A549 (cell line): ENCODE measurements around the gene SCN1A. TPM values are rescaled to one million over a fixed set of nuclear protein-coding genes. Genes with fewer than 3 reads are reported as not detected.

ENCODE experiments used
- ATAC-seq, 2 experiments: fragments of 200-7000 bp in 1 of 2; fragments of >200 bp in 1 of 2; cut with Nextera tagmentation in 1 of 2; cut with Tn5 transposase in 1 of 2; 3 replicates each; pipeline versions ENCODE4 v1.8.0 to v1.9.1; 2018 to 2020; ENCODE audit warnings: mild to moderate bottlenecking in 1 of 2, moderate library complexity in 1 of 2
- CTCF ChIA-PET: fragments of 300-600 bp; sonication (Branson Sonifier 250); formaldehyde crosslinking; extraction: SDS; loops from one replicate; lab custom pipeline; 2021; ENCODE audit warnings: antibody characterized with exemption, inconsistent platforms; lab: Yijun Ruan, JAX
- POLR2A ChIA-PET: fragments of 350-600 bp; formaldehyde crosslinking; extraction: SDS; loops from one replicate; lab custom pipeline; 2021; ENCODE audit warnings: antibody characterized with exemption, inconsistent platforms; lab: Yijun Ruan, JAX
- DNase-seq, 2 experiments: peaks; one replicate each; pipeline versions ENCODE4 v3.0.0 to v3.0.0-alpha.2; 2011 to 2016; ENCODE audit warnings: low read depth in 1 of 2, low spot score in 1 of 2
- FAIRE-seq: peaks from 2 replicates; lab custom pipeline; 2011; peaks lifted over from hg19 to GRCh38; lab: Jason Lieb, UNC
- H3K27ac ChIP-seq, 2 experiments: fragments of >200 bp; sonication (Bioruptor Twin); formaldehyde crosslinking; 3 replicates each; pipeline ENCODE4 v1.5.1; 2016 to 2017
- H3K4me1 ChIP-seq: fragments of >200 bp; sonication (Bioruptor Twin); formaldehyde crosslinking; 3 replicates; pipeline ENCODE4 v1.6.1; 2016
- H3K4me2 ChIP-seq: fragments of >200 bp; sonication (Bioruptor Twin); formaldehyde crosslinking; 3 replicates; pipeline ENCODE4 v1.6.1; 2016
- H3K4me3 ChIP-seq: fragments of >200 bp; sonication (Bioruptor Twin); formaldehyde crosslinking; 3 replicates; pipeline ENCODE4 v1.5.1; 2016
- H3K9me3 ChIP-seq: fragments of >200 bp; sonication (Bioruptor Twin); formaldehyde crosslinking; 3 replicates; pipeline ENCODE4 v1.6.1; 2016
- CBX8 ChIP-seq: fragments of 200-600 bp; sonication (generic); IDR thresholded peaks from 2 replicates; pipeline ENCODE4 v1.6.1; 2016
- CHD4 ChIP-seq: fragments of 200-600 bp; sonication (generic); IDR thresholded peaks from 2 replicates; pipeline ENCODE4 v1.6.1; 2016; ENCODE audit warnings: antibody characterized with exemption, mild to moderate bottlenecking, borderline replicate concordance
- CTCF ChIP-seq: fragments of >200 bp; sonication (Bioruptor Twin); formaldehyde crosslinking; IDR thresholded peaks from 3 replicates; pipeline ENCODE4 v1.5.1; 2016
- EHMT2 ChIP-seq: fragments of 200-600 bp; sonication (generic); IDR thresholded peaks from 2 replicates; pipeline ENCODE4 v1.6.1; 2016; ENCODE audit warnings: antibody characterized with exemption, low read depth, mild to moderate bottlenecking, moderate library complexity
- ESRRA ChIP-seq: fragments of 150-350 bp; IDR thresholded peaks from 2 replicates; pipeline ENCODE4 v1.6.1; 2014; ENCODE audit warnings: mild to moderate bottlenecking, low read length, borderline replicate concordance
- FOSB ChIP-seq: fragments of 250-450 bp; sonication (Bioruptor Pico); IDR thresholded peaks from 2 replicates; pipeline ENCODE4 v1.5.0; 2020; ENCODE audit warnings: mild to moderate bottlenecking, moderate library complexity
- FOSL2 ChIP-seq, 2 experiments: fragments of 450-650 bp in 1 of 2; fragments of >200 bp in 1 of 2; sonication (Bioruptor Twin) in 1 of 2; formaldehyde crosslinking; IDR thresholded peaks; 2 replicates each; pipeline versions ENCODE4 v1.5.0 to v1.6.1; 2016 to 2020; ENCODE audit warnings: mild to moderate bottlenecking in 1 of 2, moderate library complexity in 1 of 2
- GATA3 ChIP-seq: IDR thresholded peaks from 2 replicates; pipeline ENCODE4 v1.6.1; 2012; ENCODE audit warnings: borderline replicate concordance
- HDAC2 ChIP-seq: fragments of 200-600 bp; sonication (generic); IDR thresholded peaks from 2 replicates; pipeline ENCODE4 v1.6.1; 2016
- JUNB ChIP-seq: fragments of >200 bp; sonication (Bioruptor Twin); formaldehyde crosslinking; IDR thresholded peaks from 2 replicates; pipeline ENCODE4 v1.6.1; 2016
- MAFK ChIP-seq: fragments of 450-650 bp; IDR thresholded peaks from 2 replicates; pipeline ENCODE4 v1.6.1; 2014; ENCODE audit not compliant: partially characterized antibody
- MAX ChIP-seq: IDR thresholded peaks from 2 replicates; pipeline ENCODE4 v1.6.1; 2012
- MYC ChIP-seq: IDR thresholded peaks from 2 replicates; pipeline ENCODE4 v1.6.1; 2012; ENCODE audit warnings: mild to moderate bottlenecking, inconsistent platforms, low read length, improper control_type of control experiment, borderline replicate concordance
- NFE2L2 ChIP-seq: fragments of 150-350 bp; conservative IDR thresholded peaks from 2 replicates; pipeline ENCODE4 v1.6.1; 2014; ENCODE audit warnings: low read length
- NPAS2 ChIP-seq: fragments of 250-450 bp; sonication (Bioruptor Pico); IDR thresholded peaks from 2 replicates; pipeline ENCODE4 v1.8.0; 2022; ENCODE audit warnings: mild to moderate bottlenecking, moderate library complexity, borderline replicate concordance
- NR3C1 ChIP-seq: fragments of >200 bp; sonication (Bioruptor Twin); formaldehyde crosslinking; IDR thresholded peaks from 3 replicates; pipeline ENCODE4 v1.6.1; 2017
- PHF8 ChIP-seq: fragments of 200-600 bp; sonication (generic); IDR thresholded peaks from 2 replicates; pipeline ENCODE4 v1.6.1; 2016; ENCODE audit warnings: low read depth, mild to moderate bottlenecking, antibody characterized with exemption, moderate library complexity, borderline replicate concordance
- POLR2A ChIP-seq: IDR thresholded peaks from 2 replicates; pipeline ENCODE4 v1.6.1; 2012; ENCODE audit warnings: mild to moderate bottlenecking, low read length
- RAD21 ChIP-seq, 2 experiments: fragments of >200 bp in 1 of 2; sonication (Bioruptor Twin) in 1 of 2; formaldehyde crosslinking in 1 of 2; IDR thresholded peaks in 1 of 2; conservative IDR thresholded peaks in 1 of 2; 2 replicates in 1 of 2; 3 replicates in 1 of 2; pipeline ENCODE4 v1.6.1; 2012 to 2018; ENCODE audit warnings: inconsistent platforms in 1 of 2
- RNF2 ChIP-seq: fragments of 200-600 bp; sonication (generic); IDR thresholded peaks from 2 replicates; pipeline ENCODE4 v1.6.1; 2016; ENCODE audit warnings: low read depth, mild to moderate bottlenecking, antibody characterized with exemption, moderate library complexity, borderline replicate concordance
- ZSCAN20 ChIP-seq: fragments of 250-450 bp; sonication (Bioruptor Pico); IDR thresholded peaks from 2 replicates; pipeline ENCODE4 v1.8.0; 2022; ENCODE audit warnings: mild to moderate bottlenecking, moderate library complexity
- WGBS: methylation state at CpG from one replicate; pipeline ENCODE4 v1.1.6; 2017; ENCODE audit errors: missing lambda C conversion rate; 5-methylcytosine and 5-hydroxymethylcytosine counted together
- polyA plus RNA-seq, 4 experiments: library from polyadenylated mRNA; depleted of rRNA in 3 of 4; stranded (reverse); fragments of >200 nt; fragmentation: RNase III in 1 of 4; extraction: RNeasy Plus Mini Kit Qiagen cat#74134 plus additional on column Dnase treatment in 1 of 4; gene quantifications; 2 replicates in 3 of 4; 3 replicates in 1 of 4; pipeline ENCODE4 v1.2.3, GENCODE V29; 2011 to 2017

The SCN1A gene
- polyA plus RNA-seq, 2 of the 4 experiments (the other 2 are of a cell fraction) = not detected

GRCh38 chr2:166115589-166115988, 12.2 kb downstream of the SCN1A start (continued):
- TF ChIP-seq NPAS2 (CRISPR knock-in tag) (no peak), CHD4 (no peak)

GRCh38 chr2:166112193-166112605, 15.6 kb downstream of the SCN1A start:
- ChIA-PET CTCF (interaction anchor here (2.2 kb wide), 1 partner anchor 16 kb away, joined by 11 read pairs; the partner anchor contains the start of gene SCN1A), POLR2A (no interaction called here)
- H3K27ac ChIP-seq = no peak overlapping the region
- no peak for ATAC-seq
- DNase-seq = no peak
- no peaks in the 10 kb centered on the region for H3K4me1 ChIP-seq
- FAIRE-seq = no peak
- TF ChIP-seq GATA3 = no peak
- TF ChIP-seq PHF8 = no peak
- no peak for TF ChIP-seq CBX8
- no peak for TF ChIP-seq FOSL2 (IDR thresholded peaks at IDR 0.05)
- TF ChIP-seq FOSL2 (CRISPR knock-in tag; IDR thresholded peaks at IDR 0.05) = no peak
- TF ChIP-seq POLR2A = no peak
- TF ChIP-seq ZSCAN20 = no peak
- TF ChIP-seq MAX = no peak
- no peak for TF ChIP-seq JUNB
- no peak for TF ChIP-seq NPAS2 (CRISPR knock-in tag)
- TF ChIP-seq RAD21 (conservative IDR thresholded peaks at IDR 0.05 in 1 of 2, IDR thresholded peaks at IDR 0.05 in 1 of 2) = no peak
- no peak for TF ChIP-seq EHMT2
- no peak for TF ChIP-seq FOSB (CRISPR knock-in tag)
- no peak for TF ChIP-seq ESRRA
- TF ChIP-seq RNF2 = no peak
- no peak for TF ChIP-seq MAFK
- TF ChIP-seq MYC = no peak
- TF ChIP-seq HDAC2 = no peak
- TF ChIP-seq, all 56 proteins: peak for 0
- H3K4me2 ChIP-seq = no peak overlapping the region
- no peaks in the 10 kb centered on the region for H3K9me3 ChIP-seq
- whole genome bisulfite sequencing = 71% methylated on average over 1 of the region's 1 CpG
- H3K4me3 ChIP-seq = no peak overlapping the region

- no peak overlapping the region for H3K4me3 ChIP-seq
- no peak overlapping the region for H3K4me2 ChIP-seq
- no peaks in the 10 kb centered on the region for H3K9me3 ChIP-seq
- no peak overlapping the region for H3K27ac ChIP-seq
- FAIRE-seq (no peak), ATAC-seq (peak; percentile 68 to 81), DNase-seq (peak in 1 of 2 experiments; percentile 26)
- POLR2A ChIA-PET = no interaction called here
- H3K4me1 ChIP-seq = no peaks in the 10 kb centered on the region
- 47% methylated on average over 7 of the region's 7 CpGs for WGBS
- CTCF ChIA-PET = interaction anchor here (0.6 to 1.4 kb wide), 5 partner anchors 20 to 153 kb away, joined by 3 to 4 read pairs (median 3); partner anchors contain the start of gene TTC21B
- TF ChIP-seq CTCF = peak; percentile 32; the same call in 2 of the 3 replicates
- TF ChIP-seq NPAS2 (CRISPR knock-in tag) = no peak
- TF ChIP-seq RAD21 (conservative IDR thresholded peaks at IDR 0.05 in 1 of 2, IDR thresholded peaks at IDR 0.05 in 1 of 2) = peak; percentile 31 to 53; a peak in 3 of 5 replicates
- TF ChIP-seq, all 56 proteins: peak for 2
Observed at GRCh38 chr2:166106431-166107015, 21.3 kb downstream of the SCN1A start.

GRCh38 chr2:166104773-166105172, 23.0 kb downstream of the SCN1A start:
- TF ChIP-seq NFE2L2 = no peak
- no peak for TF ChIP-seq POLR2A
- no peak for TF ChIP-seq NR3C1
- TF ChIP-seq RNF2 = no peak
- 53% methylated on average over 3 of the region's 3 CpGs for WGBS
- Histone ChIP-seq H3K4me1 (no peaks in the 10 kb centered on the region), H3K27ac (no peak overlapping the region), H3K9me3 (no peaks in the 10 kb centered on the region), H3K4me2 (no peak overlapping the region), H3K4me3 (no peak overlapping the region)
- no peak for ATAC-seq
- DNase-seq = no peak
- no peak for FAIRE-seq
- POLR2A ChIA-PET = no interaction called here
- CTCF ChIA-PET = interaction anchor here (0.9 kb wide), 1 partner anchor 23 kb away, joined by 4 read pairs; the partner anchor contains the start of gene SCN1A
